ENCODE data around the gene RIBC2. TPM values are rescaled to one million over a fixed set of nuclear protein-coding genes. Genes with fewer than 3 reads are reported as not detected.
"Not testable (repeated sequence)": the region's sequence is repeated elsewhere in the genome, so short reads cannot be mapped to it uniquely, and the experiment has no call there.

The RIBC2 gene, protein sequence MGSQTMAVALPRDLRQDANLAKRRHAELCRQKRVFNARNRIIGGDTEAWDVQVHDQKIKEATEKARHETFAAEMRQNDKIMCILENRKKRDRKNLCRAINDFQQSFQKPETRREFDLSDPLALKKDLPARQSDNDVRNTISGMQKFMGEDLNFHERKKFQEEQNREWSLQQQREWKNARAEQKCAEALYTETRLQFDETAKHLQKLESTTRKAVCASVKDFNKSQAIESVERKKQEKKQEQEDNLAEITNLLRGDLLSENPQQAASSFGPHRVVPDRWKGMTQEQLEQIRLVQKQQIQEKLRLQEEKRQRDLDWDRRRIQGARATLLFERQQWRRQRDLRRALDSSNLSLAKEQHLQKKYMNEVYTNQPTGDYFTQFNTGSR
- total RNA-seq, result 1 to 10 TPM; 3.5 to 7.6 TPM

DNA sequence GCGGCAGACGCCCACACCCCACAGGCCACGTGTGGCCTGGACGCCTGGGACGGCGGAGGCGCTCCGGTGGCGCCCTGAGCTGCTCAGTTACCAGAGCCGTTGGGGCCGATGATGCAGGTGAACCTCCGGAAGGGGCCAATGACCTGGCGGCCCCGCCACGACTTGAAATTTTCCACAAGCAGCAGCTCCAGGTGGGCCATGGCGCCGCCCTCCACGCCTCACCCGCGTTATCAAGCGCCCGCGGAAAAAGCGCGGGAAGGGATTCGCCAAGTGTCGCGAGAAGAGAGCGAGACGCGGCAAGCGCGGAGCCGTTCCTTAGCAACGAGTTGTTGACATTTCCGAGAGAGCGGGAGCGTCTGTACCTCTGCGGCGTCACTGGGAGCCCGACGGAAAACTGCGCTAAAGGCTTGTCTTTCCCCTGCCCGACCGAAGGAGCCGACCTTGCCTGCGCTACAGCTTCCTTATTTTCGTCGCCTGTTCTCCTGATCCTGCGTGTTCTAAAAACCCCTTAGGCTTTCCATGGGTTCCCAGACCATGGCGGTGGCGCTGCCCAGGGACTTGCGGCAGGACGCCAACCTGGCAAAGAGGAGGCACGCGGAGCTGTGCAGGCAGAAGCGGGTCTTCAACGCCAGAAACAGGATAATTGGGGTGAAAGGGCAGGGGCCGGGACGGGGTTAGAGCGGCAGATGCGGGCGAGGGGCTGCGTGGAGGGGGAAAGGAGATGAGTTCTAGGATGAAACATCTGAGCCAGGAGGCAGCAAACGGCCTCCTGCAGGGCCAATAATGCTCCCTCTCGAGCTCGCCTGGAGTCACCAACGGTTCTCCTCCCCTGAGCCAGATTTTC lies at the start of gene RIBC2, which contains the start of gene SMC1B:
TSS of gene RIBC2 (plus strand) at position 326 of the 844 bp plus-strand sequence. CDS start at position 520, 194 bp downstream.
TSS of gene SMC1B (minus strand) at position 232 of the 844 bp plus-strand sequence. CDS start at position 200, 32 bp downstream.
- DNase-seq (peak; percentile 88 to 90), ATAC-seq (replicated peaks in 1 of 2) (peak; percentile 96 to 98)
- Mint-ChIP-seq H3K27ac (peak within 1 kb of the TSS; percentile 17), H3K36me3 (ENCODE audit: insufficient read depth in 2 of 2) (peaks cover 0 to 2% of the 10 kb centered on the region in 2 donors), H3K27me3 (ENCODE audit: low read depth) (no peaks in the 10 kb centered on the region), H3K4me1 (ENCODE audit: low read depth) (peaks cover 21% of the 10 kb centered on the region), H3K4me3 (peak within 1 kb of the TSS; percentile 82 to 90), H3K9me3 (no peaks in the 10 kb centered on the region)

DNA sequence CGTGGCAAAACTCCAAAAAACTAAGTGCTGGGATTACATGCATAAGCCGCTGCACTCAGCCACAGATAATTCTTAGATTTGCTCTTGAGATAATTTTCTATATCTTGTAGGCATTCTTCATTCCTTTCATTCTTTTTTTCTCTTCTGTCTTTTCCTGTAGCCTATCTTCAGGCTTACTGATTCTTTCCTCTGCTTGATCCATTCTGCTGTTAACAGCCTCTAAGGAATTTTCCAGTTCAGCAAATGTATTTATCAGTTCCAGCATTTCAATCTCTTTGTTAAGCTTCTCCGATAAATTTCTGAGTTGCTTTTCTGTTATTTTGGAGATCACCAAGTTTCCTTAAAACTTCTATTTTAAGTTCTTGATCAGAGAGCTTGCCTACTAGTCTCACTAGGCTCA lies 46.8 kb upstream of the RIBC2 start:
- H3K4me1 Mint-ChIP-seq (ENCODE audit: low read depth), result no peaks in the 10 kb centered on the region
- H3K4me3 Mint-ChIP-seq, result no peak overlapping the region
- H3K36me3 Mint-ChIP-seq (ENCODE audit: insufficient read depth in 2 of 2), result peaks cover 0 to 2% of the 10 kb centered on the region in 2 donors
- no peaks in the 10 kb centered on the region for H3K27me3 Mint-ChIP-seq (ENCODE audit: low read depth)
- H3K9me3 Mint-ChIP-seq, result peaks cover 0 to 2% of the 10 kb centered on the region in 2 donors
- no peak for DNase-seq
- H3K27ac Mint-ChIP-seq, result no peak overlapping the region
- ATAC-seq (replicated peaks in 1 of 2), result no peak

DNA sequence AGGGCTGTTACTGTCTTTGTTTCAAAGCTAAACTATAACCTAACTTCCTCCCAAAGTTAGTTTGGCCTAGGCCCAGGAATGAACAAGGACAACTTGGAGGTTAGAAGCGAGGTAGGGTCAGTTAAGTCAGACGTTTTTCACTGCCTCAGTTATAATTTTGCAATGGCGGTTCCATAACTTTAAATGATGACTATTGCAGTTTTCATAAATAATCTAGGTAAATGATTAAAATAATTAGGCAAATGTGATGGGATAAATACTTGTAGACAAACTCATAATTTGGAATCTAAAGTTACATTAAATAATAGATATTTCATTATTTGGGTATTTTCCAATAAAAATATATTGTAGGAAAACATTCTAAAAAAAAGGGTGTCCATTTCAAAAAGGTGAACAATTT lies 39.9 kb upstream of the RIBC2 start:
- not testable (repeated sequence) for H3K27me3 Mint-ChIP-seq (ENCODE audit: low read depth); ATAC-seq (replicated peaks in 1 of 2); H3K4me3 Mint-ChIP-seq; H3K27ac Mint-ChIP-seq; H3K4me1 Mint-ChIP-seq (ENCODE audit: low read depth); H3K9me3 Mint-ChIP-seq; H3K36me3 Mint-ChIP-seq (ENCODE audit: insufficient read depth in 2 of 2); DNase-seq

DNA sequence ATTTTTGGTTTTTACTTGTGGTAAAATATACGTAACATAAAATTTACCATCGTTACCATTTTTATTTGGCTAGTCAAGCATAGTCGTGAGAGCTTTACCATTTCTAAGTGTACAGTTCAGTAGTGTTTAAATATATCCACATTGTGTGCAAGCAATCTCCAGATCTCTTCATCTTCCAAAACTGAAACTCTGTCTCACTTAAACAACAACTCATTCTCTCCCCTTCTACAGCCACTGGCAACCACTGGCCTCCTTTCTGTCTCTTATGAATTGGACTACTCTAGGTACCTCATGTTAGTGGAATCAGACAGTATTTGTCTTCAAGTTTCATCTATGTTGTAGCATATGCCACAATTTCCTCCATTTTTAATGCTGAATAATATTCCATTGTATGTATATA lies 37.5 kb upstream of the RIBC2 start:
- Mint-ChIP-seq H3K4me1 (ENCODE audit: low read depth) (peaks cover 6% of the 10 kb centered on the region), H3K27me3 (ENCODE audit: low read depth) (no peaks in the 10 kb centered on the region), H3K9me3 (no peaks in the 10 kb centered on the region), H3K27ac (no peak overlapping the region), H3K4me3 (no peak overlapping the region), H3K36me3 (ENCODE audit: insufficient read depth in 2 of 2) (no peaks in the 10 kb centered on the region)
- no peak for DNase-seq
- ATAC-seq (replicated peaks in 1 of 2), result peak in 1 of 2 donors; percentile 51

DNA sequence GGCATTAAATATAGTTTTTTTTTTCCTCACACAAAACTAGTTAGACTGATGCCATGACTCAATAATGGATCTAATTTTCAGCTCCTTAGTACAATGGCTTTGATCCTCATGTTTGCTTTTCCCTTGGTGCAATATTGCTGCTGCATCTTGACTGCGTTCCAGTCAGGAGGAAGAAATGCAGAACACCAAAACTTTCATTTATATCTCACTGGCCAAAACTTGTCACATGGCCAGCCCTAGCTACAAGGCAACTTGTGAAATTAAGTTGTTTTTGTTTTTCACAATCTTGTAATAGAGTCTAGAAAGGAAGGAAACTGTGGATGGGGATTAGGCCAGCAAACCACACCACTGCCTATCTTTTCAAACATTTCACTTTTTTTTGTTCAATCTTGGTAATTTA lies 36.8 kb upstream of the RIBC2 start:
- H3K4me3 Mint-ChIP-seq, result no peak overlapping the region
- no peaks in the 10 kb centered on the region for H3K36me3 Mint-ChIP-seq (ENCODE audit: insufficient read depth in 2 of 2)
- DNase-seq, result no peak
- H3K27me3 Mint-ChIP-seq (ENCODE audit: low read depth), result no peaks in the 10 kb centered on the region
- no peak for ATAC-seq (replicated peaks in 1 of 2)
- H3K9me3 Mint-ChIP-seq, result no peaks in the 10 kb centered on the region
- H3K4me1 Mint-ChIP-seq (ENCODE audit: low read depth), result peaks cover 6% of the 10 kb centered on the region
- no peak overlapping the region for H3K27ac Mint-ChIP-seq

DNA sequence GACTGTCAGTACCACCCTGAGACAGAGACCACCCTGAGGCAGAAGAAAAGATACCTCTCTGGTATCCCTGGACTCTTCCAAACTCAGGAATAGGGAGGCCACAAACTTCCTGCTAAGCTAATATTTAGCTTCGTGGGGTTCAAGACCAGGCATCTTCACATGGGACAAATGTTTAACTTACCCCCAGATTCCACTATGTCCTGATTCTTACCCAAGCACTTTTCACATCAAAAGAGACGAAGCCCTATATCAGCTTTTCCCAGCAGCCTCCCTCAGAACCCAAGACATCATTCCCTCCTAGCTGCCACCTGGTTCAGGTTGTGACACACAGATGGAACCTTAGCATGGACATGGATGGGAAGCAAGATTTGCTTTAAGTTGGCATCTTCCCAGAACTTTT lies 32.1 kb upstream of the RIBC2 start:
- no peaks in the 10 kb centered on the region for H3K36me3 Mint-ChIP-seq (ENCODE audit: insufficient read depth in 2 of 2)
- H3K4me3 Mint-ChIP-seq, result no peak overlapping the region
- DNase-seq (no peak), ATAC-seq (replicated peaks in 1 of 2) (no peak)
- peaks cover under 1% of the 10 kb centered on the region for H3K4me1 Mint-ChIP-seq (ENCODE audit: low read depth)
- H3K27ac Mint-ChIP-seq, result no peak overlapping the region
- H3K27me3 Mint-ChIP-seq (ENCODE audit: low read depth), result no peaks in the 10 kb centered on the region
- no peaks in the 10 kb centered on the region for H3K9me3 Mint-ChIP-seq

DNA sequence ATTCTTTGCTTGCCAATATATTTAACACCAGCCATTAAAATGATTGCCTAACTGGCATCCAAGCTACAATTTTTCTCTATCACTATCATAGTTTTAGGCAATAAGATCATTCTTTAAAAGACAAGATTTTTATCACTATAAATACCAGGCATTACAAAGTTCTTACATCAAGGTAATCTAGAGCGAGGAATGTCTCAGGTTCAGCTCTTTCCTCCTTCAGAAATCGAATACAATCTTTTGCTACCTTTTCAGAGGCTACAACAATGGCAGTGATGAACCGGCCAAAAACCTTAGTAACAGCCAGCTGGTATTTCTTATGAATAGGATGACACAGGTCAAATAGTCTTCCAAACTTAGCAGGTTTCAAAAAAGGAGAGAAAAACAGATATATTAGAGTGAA lies 23.9 kb upstream of the RIBC2 start:
- Mint-ChIP-seq H3K36me3 (ENCODE audit: insufficient read depth in 2 of 2) (no peaks in the 10 kb centered on the region), H3K27me3 (ENCODE audit: low read depth) (peaks cover 6% of the 10 kb centered on the region), H3K9me3 (no peaks in the 10 kb centered on the region), H3K27ac (no peak overlapping the region), H3K4me1 (ENCODE audit: low read depth) (no peaks in the 10 kb centered on the region), H3K4me3 (no peak overlapping the region)
- DNase-seq (no peak), ATAC-seq (replicated peaks in 1 of 2) (no peak)

DNA sequence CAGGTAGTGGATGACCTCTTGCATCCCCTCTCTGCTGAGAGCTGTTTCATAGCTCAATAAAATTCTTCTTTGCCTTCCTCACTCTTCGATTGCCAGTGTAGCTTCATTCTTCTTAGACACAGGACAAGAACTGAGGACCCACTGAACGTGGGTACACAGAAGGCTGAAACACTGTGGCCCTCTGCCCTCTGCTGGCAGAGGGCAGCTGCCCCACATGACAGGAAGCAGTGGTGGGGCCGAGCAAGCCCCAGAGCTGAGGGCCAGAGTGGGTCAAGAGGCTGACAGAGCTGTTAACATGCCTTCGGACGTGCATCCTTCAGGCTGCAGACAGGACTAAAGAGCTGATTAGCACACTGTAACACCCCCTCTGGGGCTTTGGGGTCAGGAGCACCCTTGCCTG lies 15.7 kb upstream of the RIBC2 start:
- no peak overlapping the region for H3K4me3 Mint-ChIP-seq
- H3K27me3 Mint-ChIP-seq (ENCODE audit: low read depth), result no peaks in the 10 kb centered on the region

DNA sequence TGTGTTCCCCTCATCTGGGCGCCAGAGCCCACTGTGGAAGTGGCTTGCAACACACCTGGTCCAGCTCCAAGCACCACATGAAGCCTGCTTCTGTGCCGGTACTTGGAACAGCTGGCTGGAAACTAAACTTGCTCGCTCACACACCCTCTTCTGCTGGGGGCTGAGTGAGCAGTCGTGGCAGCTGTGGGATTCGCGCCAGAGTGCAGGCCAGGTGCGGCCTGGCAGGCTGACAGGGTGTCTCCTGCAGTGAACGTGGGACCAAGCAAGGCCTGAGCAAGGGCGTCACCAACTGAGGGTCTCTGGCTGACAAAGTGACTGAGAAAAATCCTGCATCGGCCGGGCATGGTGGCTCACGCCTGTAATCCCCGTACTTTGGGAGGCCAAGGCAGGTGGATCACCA lies 15.3 kb upstream of the RIBC2 start:
- Mint-ChIP-seq H3K36me3 (ENCODE audit: insufficient read depth in 2 of 2) (no peaks in the 10 kb centered on the region), H3K4me3 (no peak overlapping the region), H3K9me3 (no peaks in the 10 kb centered on the region), H3K27ac (no peak overlapping the region), H3K27me3 (ENCODE audit: low read depth) (no peaks in the 10 kb centered on the region), H3K4me1 (ENCODE audit: low read depth) (no peaks in the 10 kb centered on the region)
- no peak for DNase-seq
- no peak for ATAC-seq (replicated peaks in 1 of 2)

More for the DNA sequence above, 15.7 kb upstream of the RIBC2 start:
- H3K36me3 Mint-ChIP-seq (ENCODE audit: insufficient read depth in 2 of 2), result no peaks in the 10 kb centered on the region
- H3K9me3 Mint-ChIP-seq, result no peaks in the 10 kb centered on the region
- H3K4me1 Mint-ChIP-seq (ENCODE audit: low read depth), result no peaks in the 10 kb centered on the region
- ATAC-seq (replicated peaks in 1 of 2) (peak in 1 of 2 donors; percentile 40), DNase-seq (no peak)
- no peak overlapping the region for H3K27ac Mint-ChIP-seq

DNA sequence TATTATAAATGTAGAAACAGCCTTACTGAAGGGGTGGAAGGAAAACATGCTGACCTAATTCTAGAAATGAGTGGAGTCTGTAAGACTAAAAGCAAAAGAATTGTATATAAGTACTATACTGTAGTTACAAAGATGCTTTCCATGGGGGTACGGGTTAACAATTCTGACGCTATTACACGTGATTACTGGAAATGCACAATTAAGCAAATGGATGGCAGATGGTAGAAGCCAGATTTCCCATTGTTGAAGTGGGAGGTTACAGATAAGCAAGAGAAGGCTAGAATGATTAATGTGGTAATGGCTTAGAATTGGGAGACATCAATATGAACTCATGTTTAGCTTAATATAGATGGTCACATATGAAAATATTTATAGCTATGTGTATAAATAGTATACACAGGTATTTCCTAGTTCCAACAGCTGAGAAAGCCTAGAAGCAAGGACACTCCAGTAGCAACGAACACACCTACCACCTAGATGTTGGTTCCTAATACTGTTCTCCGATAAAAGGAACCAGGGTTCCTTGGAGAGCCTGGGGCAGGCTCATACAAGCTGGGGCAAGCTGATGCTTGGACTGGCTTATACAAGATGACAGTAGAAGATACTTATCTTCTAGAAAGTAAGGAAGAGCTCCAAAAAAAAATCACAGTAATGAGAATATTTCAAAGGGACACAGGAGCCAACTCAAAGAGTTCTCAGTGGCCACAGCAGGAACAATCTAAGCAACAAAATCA lies 13.6 kb upstream of the RIBC2 start:
- H3K27me3 Mint-ChIP-seq (ENCODE audit: low read depth), result no peaks in the 10 kb centered on the region
- H3K27ac Mint-ChIP-seq, result no peak overlapping the region
- no peaks in the 10 kb centered on the region for H3K4me1 Mint-ChIP-seq (ENCODE audit: low read depth)
- no peak for ATAC-seq (replicated peaks in 1 of 2)
- H3K4me3 Mint-ChIP-seq, result no peak overlapping the region
- no peaks in the 10 kb centered on the region for H3K9me3 Mint-ChIP-seq
- no peak for DNase-seq
- no peaks in the 10 kb centered on the region for H3K36me3 Mint-ChIP-seq (ENCODE audit: insufficient read depth in 2 of 2)

DNA sequence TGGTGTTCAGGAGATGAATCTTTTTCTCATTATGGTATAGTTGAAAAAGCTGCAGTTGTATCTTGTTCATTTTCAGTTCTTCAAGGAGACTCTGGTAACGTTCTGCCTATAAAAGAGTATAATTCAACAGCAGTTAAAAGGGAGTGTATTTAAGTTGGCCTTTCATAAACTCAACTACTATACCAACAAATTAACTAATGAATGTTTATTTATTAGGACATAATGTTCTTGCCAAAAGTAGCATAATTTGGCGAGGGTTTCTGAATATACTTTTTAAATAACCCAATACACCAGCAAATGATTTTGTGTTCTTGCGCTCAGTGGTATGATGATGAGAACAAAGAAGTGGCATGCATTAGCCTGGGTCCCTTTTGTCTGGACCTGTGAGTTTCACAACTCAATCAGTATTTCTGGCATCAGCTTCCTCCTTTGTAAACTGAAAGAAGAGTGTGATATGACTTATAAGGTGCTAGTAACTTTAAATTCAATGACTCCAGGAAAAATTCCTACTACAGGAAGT lies 11.0 kb upstream of the RIBC2 start:
- Mint-ChIP-seq H3K4me3 (no peak overlapping the region), H3K9me3 (no peaks in the 10 kb centered on the region), H3K27me3 (ENCODE audit: low read depth) (no peaks in the 10 kb centered on the region), H3K27ac (no peak overlapping the region), H3K4me1 (ENCODE audit: low read depth) (no peaks in the 10 kb centered on the region), H3K36me3 (ENCODE audit: insufficient read depth in 2 of 2) (no peaks in the 10 kb centered on the region)
- no peak for DNase-seq
- no peak for ATAC-seq (replicated peaks in 1 of 2)

DNA sequence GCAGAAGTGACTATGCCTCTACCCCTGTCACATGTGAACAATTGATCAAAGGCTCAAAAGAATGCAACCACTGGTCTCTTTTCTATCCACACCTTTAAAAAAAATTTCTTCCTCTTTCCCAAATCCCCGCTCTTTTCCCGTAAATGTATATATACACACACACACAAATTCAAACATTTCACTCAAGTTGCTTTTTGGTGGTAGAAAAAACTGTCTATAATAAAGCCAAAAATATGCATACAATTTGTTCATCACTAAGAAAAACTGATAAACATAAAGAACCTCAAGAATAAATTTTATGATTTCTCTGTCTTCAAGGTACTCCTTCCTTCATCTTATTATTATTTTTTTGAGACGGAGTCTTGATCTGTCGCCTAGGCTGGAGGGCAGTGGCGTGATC lies 5.7 kb upstream of the RIBC2 start:
- Mint-ChIP-seq H3K36me3 (ENCODE audit: insufficient read depth in 2 of 2) (peaks cover 2% of the 10 kb centered on the region in 2 donors), H3K27me3 (ENCODE audit: low read depth) (no peaks in the 10 kb centered on the region), H3K27ac (no peak overlapping the region), H3K9me3 (peaks cover 2% of the 10 kb centered on the region in 2 donors), H3K4me1 (ENCODE audit: low read depth) (peaks cover 4% of the 10 kb centered on the region), H3K4me3 (no peak overlapping the region)
- DNase-seq (no peak), ATAC-seq (replicated peaks in 1 of 2) (no peak)

DNA sequence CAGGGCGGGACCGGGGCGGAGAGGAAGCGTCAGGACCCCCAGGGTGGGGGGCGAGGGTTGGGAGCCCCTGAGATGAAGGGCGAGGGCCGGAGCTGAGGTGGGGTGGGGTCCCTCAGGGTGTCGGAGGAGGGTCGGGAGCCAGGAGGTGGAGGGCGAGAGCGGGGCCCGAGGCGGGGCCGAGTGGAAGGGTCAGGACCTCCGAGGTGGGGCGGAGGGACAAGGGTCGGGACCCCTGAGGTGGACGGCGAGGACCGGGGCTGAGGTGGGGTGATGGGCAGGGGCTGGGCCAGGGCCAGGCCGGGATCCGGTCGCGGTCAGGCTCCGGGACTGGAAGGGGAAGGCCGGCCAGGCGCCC lies 503 bp upstream of the RIBC2 start:
- Mint-ChIP-seq H3K27ac (no peak overlapping the region), H3K27me3 (ENCODE audit: low read depth) (no peaks in the 10 kb centered on the region), H3K4me1 (ENCODE audit: low read depth) (peaks cover 21% of the 10 kb centered on the region), H3K9me3 (no peaks in the 10 kb centered on the region), H3K4me3 (peak overlapping the region; percentile 73 to 77), H3K36me3 (ENCODE audit: insufficient read depth in 2 of 2) (peaks cover 0 to 2% of the 10 kb centered on the region in 2 donors)
- no peak for ATAC-seq (replicated peaks in 1 of 2)
- DNase-seq, result no peak

Data from activated T-cell treated with anti-CD3 and anti-CD28 coated beads, Interleukin-2, amount 50 U/mL, for 72 hours (primary cell).